Measurements from ENCODE around the gene FER.

DNA sequence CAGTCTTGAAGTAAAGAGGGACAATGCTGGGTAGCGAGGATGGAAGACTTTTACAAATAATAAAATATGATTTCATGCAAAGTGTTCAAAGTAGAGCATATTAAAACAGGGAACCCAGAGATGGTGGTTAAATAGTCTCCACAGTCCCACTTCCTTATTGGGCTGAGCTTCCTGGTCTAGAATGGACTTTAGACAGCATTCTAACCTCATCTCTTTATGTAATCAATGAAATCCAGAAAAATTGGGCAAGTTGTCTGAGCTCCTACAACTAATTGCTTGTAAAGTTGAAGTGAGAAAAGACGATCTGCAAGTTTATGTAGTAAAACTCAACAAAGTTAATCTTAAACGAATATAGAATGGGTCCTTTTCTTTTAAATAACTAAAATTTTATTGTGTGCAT, 333.2 kb downstream of the FER start:
- TF ChIP-seq, protein P1, sequence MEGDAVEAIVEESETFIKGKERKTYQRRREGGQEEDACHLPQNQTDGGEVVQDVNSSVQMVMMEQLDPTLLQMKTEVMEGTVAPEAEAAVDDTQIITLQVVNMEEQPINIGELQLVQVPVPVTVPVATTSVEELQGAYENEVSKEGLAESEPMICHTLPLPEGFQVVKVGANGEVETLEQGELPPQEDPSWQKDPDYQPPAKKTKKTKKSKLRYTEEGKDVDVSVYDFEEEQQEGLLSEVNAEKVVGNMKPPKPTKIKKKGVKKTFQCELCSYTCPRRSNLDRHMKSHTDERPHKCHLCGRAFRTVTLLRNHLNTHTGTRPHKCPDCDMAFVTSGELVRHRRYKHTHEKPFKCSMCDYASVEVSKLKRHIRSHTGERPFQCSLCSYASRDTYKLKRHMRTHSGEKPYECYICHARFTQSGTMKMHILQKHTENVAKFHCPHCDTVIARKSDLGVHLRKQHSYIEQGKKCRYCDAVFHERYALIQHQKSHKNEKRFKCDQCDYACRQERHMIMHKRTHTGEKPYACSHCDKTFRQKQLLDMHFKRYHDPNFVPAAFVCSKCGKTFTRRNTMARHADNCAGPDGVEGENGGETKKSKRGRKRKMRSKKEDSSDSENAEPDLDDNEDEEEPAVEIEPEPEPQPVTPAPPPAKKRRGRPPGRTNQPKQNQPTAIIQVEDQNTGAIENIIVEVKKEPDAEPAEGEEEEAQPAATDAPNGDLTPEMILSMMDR (IDR thresholded peaks at IDR 0.05; ENCODE audit: low read length): no peak
- TF ChIP-seq EZH2 (IDR thresholded peaks at IDR 0.05; ENCODE audit: borderline replicate concordance, low read length): no peak
